ENCODE data around the gene ANKS1B.

Gene ANKS1B

GRCh38 chr12:99097171-99097570, 887.6 kb downstream of the ANKS1B start:
- no peak for TF ChIP-seq CTCF (IDR thresholded peaks at IDR 0.05; ENCODE audit: control insufficient read depth, insufficient read depth, low read depth, low read length, missing control alignments)
- no peak overlapping the region for H3K4me3 ChIP-seq (ENCODE audit: control insufficient read depth, low read depth, low read length)
- DNase-seq (ENCODE audit: low read depth): no peak

- TF ChIP-seq CTCF (IDR thresholded peaks at IDR 0.05; ENCODE audit: control insufficient read depth, insufficient read depth, low read depth, low read length, missing control alignments): no peak
Observed at GRCh38 chr12:99093166-99093565, 891.6 kb downstream of the ANKS1B start.

GRCh38 chr12:99092100-99092851, 892.5 kb downstream of the ANKS1B start:
- DNase-seq (ENCODE audit: low read depth): no peak
- H3K4me3 ChIP-seq (ENCODE audit: control insufficient read depth, low read depth, low read length): no peak overlapping the region
- no peak for TF ChIP-seq CTCF (IDR thresholded peaks at IDR 0.05; ENCODE audit: control insufficient read depth, insufficient read depth, low read depth, low read length, missing control alignments)

More at GRCh38 chr12:99093166-99093565, 891.6 kb downstream of the ANKS1B start:
- DNase-seq (ENCODE audit: low read depth): no peak
- H3K4me3 ChIP-seq (ENCODE audit: control insufficient read depth, low read depth, low read length): no peak overlapping the region

- no peak for DNase-seq (ENCODE audit: low read depth)
- no peak for TF ChIP-seq CTCF (IDR thresholded peaks at IDR 0.05; ENCODE audit: control insufficient read depth, insufficient read depth, low read depth, low read length, missing control alignments)
- no peak overlapping the region for H3K4me3 ChIP-seq (ENCODE audit: control insufficient read depth, low read depth, low read length)
Observed at GRCh38 chr12:99087278-99087677, 897.5 kb downstream of the ANKS1B start.

GRCh38 chr12:99079811-99080210, 904.9 kb downstream of the ANKS1B start:
- DNase-seq (ENCODE audit: low read depth): no peak
- no peak for TF ChIP-seq CTCF (IDR thresholded peaks at IDR 0.05; ENCODE audit: control insufficient read depth, insufficient read depth, low read depth, low read length, missing control alignments)
- no peak overlapping the region for H3K4me3 ChIP-seq (ENCODE audit: control insufficient read depth, low read depth, low read length)

- no peak for TF ChIP-seq CTCF (IDR thresholded peaks at IDR 0.05; ENCODE audit: control insufficient read depth, insufficient read depth, low read depth, low read length, missing control alignments)
- DNase-seq (ENCODE audit: low read depth): no peak
- H3K4me3 ChIP-seq (ENCODE audit: control insufficient read depth, low read depth, low read length): no peak overlapping the region
Observed at GRCh38 chr12:99068993-99069747, 915.6 kb downstream of the ANKS1B start.

All from AG09309 (cell line).